GM18519 (cell line): ENCODE results near the gene SH3TC2.

Experiments used
- ATAC-seq: cut with Tn5 transposase; IDR thresholded peaks from one replicate; pipeline ENCODE4 v1.9.1; 2021; ENCODE audit warnings: mild to moderate bottlenecking, moderate library complexity; ENCODE audit not compliant: unreplicated experiment, low FRiP score

Gene SH3TC2

DNA sequence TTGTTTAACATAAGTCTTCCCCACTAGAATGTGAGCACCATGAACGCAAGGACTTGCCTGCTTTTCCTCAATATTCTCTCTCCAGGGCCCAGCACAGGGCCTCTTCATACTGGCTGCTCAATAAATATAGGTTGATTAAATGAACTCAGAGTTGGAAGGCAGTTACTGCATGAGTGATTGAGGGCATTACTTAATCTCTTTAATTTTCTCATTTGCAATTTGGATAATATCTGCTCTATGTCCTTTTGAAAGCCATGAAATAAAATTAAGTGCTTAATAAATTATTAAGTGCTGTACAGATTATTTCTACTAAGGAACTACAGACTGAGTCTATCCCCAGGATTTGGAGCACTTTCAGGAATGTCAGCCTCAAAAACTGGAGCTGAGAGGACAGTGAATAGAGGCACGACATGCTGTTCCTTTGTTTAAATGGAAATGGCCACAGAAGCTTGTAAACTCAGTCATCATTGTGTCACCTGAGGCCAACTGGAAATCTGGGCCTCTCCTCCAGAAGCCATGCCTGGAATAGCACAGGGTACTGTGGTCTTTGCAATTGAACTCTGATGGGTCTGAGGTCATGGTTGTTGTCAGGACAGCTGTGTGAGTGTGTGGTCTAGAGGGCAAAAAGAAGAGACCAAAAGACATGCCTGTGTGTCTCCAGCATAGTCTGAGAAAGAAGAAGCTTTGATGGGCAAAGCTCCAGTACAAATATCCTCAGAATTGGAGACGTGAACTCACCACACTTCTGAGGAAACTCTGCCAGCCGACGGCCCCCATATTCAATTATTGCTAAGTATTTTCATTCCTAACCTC is 86.1 kb downstream of the SH3TC2 start:
- ATAC-seq, result no peak

DNA sequence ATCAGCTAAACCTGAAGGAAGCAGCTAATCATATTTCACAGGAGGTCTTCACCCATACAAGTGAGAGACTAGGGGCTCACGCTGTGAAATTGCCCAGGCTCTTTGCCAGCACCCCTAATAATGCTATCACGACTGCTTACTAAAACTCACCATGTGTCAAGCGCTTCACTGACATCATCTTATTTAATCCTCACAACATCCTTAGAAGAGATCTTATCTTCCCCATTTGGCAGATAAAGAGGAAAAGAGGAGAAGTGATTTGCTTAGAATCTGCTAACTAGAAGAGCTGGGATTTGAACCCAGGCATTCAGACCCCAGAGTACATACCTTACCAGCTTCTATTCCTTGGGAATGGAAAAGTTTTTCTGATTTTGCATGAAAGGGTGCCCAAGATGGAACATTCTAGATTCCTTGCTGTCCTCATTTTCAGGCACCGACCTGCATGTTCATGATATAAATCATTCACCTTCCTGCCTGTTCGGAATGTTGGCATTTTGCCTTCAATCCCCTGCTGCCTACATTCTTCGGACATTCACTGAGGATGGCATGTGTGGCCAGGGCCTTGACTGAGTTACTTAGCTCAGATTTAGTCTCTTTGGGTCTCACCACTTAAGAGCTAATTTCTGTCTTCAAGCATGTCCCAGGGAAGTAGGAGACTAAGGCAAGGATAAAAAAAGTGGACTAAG is 88.1 kb downstream of the SH3TC2 start:
- no peak for ATAC-seq

GRCh38 chr5:148973455-148973854 is 89.4 kb downstream of the SH3TC2 start:
- no peak for ATAC-seq

- ATAC-seq, result no peak
Observed at GRCh38 chr5:148972974-148973374, 89.9 kb downstream of the SH3TC2 start.

DNA sequence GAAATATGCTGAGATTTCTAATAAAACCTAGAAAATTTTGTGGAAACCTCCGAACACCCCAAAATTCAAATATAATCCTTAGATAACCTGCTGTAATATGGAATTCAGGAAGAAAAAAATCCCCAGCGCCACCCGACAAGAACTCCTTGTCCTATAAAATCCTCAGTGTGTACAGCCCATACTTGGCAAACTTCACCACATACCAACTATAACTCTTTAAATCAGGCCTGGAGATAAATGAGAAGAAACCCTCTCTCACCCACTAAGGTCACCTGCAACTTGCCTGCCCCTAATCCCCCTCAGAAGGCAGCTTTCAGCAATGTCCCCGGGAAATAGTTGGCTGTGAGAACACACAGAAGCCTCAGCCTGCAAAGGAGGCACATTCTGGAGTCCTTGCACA is 90.5 kb downstream of the SH3TC2 start:
- ATAC-seq, result no peak

GRCh38 chr5:148970876-148971275 is 92.0 kb downstream of the SH3TC2 start:
- ATAC-seq, result no peak

DNA sequence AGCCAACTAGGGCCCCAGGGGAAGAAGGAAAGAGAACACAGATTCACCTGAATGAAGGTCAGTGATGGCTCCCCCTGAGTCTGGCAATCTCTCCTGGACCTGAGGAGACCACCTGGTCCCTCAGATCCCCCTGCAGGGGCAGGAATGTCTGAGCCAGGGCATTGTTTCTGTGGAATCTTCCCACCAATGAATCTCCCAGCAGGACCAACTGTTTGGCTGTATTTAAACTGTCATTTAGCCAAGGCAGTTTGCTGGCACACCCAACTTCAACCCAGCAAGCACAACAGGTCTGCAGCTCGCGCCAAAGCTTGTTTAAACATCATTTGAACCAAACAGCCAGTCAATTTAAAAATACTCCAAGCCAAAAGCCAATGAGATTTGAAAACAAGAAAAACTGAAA is 92.6 kb downstream of the SH3TC2 start:
- no peak for ATAC-seq

DNA sequence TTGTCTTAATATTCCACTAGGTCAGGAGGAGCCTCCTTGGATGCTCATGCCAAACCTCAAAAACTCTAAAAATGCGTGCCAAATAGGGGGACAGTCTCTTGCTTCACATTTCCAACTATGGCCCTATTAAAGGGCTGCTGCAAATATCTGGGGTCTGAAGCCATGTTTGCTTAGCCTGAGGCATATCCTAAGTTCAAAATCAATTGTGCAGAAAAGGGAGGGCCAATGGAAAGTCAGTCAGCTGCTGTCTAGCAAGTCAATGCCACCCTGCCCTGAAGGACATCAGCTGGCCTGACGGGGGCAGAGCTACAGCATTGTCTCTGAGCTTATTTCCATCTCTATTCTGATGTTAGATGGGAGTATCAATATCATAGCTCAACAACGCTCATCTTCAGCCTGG is 93.6 kb downstream of the SH3TC2 start:
- ATAC-seq, result no peak

DNA sequence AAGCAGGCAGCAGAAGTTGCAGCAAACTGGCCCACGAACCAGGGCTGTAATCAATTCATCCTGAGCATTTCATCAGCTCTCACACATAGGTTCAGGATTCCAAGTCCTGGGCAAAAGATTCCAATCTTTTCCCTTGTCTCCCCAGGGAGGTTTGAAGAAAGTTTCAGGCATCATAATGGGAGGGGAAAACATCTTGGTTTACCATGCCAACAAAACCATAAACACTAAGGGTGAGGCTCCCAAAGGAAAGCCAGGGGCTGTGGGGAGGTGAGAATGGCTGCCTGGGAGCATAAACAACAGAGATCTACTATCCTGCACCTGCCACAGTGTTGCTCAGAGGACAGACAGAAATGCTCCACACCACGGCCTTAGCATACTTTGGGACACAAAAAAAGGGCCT is 94.6 kb downstream of the SH3TC2 start:
- ATAC-seq, result no peak

DNA sequence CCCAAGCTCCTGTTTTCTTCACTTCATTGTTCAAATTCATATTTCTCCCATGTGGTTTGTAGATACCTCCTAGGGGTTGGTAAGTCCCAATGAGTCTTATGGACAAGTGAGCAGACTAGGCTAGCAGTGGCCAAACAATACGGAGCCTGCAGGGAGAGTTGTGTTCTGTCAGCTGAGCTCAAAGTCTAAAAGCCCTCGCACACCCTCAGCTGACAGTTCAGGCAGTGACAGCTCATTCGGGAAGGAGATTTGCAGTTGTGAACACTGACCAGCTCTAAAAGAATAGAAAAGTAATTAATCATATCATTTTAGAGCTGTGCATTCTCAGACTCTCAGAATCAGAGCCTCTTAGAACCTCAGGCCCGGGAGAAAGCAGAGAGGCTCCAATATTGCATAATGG is 95.1 kb downstream of the SH3TC2 start:
- ATAC-seq, result no peak

- ATAC-seq, result no peak
Observed at GRCh38 chr5:148966938-148967337, 95.9 kb downstream of the SH3TC2 start.

GRCh38 chr5:148966348-148966747 is 96.5 kb downstream of the SH3TC2 start:
- no peak for ATAC-seq

GRCh38 chr5:148965511-148966265 is 97.2 kb downstream of the SH3TC2 start:
- no peak for ATAC-seq

GRCh38 chr5:148963664-148964063 is 99.2 kb downstream of the SH3TC2 start:
- ATAC-seq, result no peak

GRCh38 chr5:148962761-148963324 is 100.0 kb downstream of the SH3TC2 start:
- ATAC-seq, result no peak

GRCh38 chr5:148962200-148962550 is 100.7 kb downstream of the SH3TC2 start:
- no peak for ATAC-seq

GRCh38 chr5:148961261-148962199 is 101.3 kb downstream of the SH3TC2 start:
- ATAC-seq, result no peak

GRCh38 chr5:148960070-148960769 is 102.6 kb downstream of the SH3TC2 start:
- ATAC-seq, result no peak

GRCh38 chr5:148957591-148958202 is 105.2 kb downstream of the SH3TC2 start:
- ATAC-seq, result no peak
